ENCODE data around the gene NPIPB8.

NPIPB8 gene

DNA sequence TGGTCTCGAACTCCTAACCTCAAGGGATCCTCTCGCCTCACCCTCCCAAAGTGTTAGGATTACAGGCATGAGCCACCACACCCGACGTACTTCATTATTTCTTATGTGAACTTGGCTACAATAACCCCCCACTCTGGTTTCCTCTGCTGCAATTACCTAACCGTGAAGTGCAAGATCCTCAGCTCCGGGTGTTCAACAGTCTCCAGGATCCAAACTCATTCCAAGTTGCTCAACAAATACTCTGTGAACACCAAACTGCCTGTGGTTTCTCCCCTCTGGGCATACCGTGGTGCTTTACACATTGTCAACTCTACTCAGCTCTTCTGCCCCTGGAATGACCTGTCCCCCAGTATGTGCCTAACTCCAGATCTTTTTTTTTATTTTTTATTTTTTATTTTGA is 21.2 kb upstream of the NPIPB8 start:
- H3K4me3 ChIP-seq (ENCODE audit: low read depth, low read length): no peak overlapping the region
- H3K4me1 ChIP-seq (ENCODE audit: control insufficient read depth, insufficient read depth, low read length): no peaks in the 10 kb centered on the region
- no peak overlapping the region for H3K27ac ChIP-seq (ENCODE audit: extremely low read depth, low read depth, low read length)
- TF ChIP-seq ZNF660 (tag by site-specific recombination; IDR thresholded peaks at IDR 0.05): no peak
- TF ChIP-seq ZBTB21 (tag by site-specific recombination; IDR thresholded peaks at IDR 0.05): no peak
- no peak for TF ChIP-seq ZNF248 (tag by site-specific recombination; IDR thresholded peaks at IDR 0.05)
- no peak for TF ChIP-seq FEZF1 (tag by site-specific recombination; IDR thresholded peaks at IDR 0.05)
- no peak for TF ChIP-seq ZNF37A (tag by site-specific recombination; IDR thresholded peaks at IDR 0.05)
- TF ChIP-seq, protein P1, sequence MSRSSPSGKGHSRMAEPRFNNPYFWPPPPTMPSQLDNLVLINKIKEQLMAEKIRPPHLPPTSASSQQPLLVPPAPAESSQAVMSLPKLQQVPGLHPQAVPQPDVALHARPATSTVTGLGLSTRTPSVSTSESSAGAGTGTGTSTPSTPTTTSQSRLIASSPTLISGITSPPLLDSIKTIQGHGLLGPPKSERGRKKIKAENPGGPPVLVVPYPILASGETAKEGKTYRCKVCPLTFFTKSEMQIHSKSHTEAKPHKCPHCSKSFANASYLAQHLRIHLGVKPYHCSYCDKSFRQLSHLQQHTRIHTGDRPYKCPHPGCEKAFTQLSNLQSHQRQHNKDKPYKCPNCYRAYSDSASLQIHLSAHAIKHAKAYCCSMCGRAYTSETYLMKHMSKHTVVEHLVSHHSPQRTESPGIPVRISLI (tag by site-specific recombination; IDR thresholded peaks at IDR 0.05): no peak
- TF ChIP-seq IKZF3 (tag by site-specific recombination; IDR thresholded peaks at IDR 0.05): no peak
- TF ChIP-seq SP7 (tag by site-specific recombination; IDR thresholded peaks at IDR 0.05): no peak
- TF ChIP-seq ZNF701 (tag by site-specific recombination; IDR thresholded peaks at IDR 0.05): no peak
- TF ChIP-seq ZNF600 (tag by site-specific recombination; IDR thresholded peaks at IDR 0.05): no peak
- TF ChIP-seq ZNF560 (tag by site-specific recombination; IDR thresholded peaks at IDR 0.05; ENCODE audit: borderline replicate concordance): no peak
- TF ChIP-seq, protein P2, sequence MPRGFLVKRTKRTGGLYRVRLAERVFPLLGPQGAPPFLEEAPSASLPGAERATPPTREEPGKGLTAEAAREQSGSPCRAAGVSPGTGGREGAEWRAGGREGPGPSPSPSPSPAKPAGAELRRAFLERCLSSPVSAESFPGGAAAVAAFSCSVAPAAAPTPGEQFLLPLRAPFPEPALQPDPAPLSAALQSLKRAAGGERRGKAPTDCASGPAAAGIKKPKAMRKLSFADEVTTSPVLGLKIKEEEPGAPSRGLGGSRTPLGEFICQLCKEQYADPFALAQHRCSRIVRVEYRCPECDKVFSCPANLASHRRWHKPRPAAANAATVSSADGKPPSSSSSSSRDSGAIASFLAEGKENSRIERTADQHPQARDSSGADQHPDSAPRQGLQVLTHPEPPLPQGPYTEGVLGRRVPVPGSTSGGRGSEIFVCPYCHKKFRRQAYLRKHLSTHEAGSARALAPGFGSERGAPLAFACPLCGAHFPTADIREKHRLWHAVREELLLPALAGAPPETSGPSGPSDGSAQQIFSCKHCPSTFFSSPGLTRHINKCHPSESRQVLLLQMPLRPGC (tag by site-specific recombination; IDR thresholded peaks at IDR 0.05): no peak
- no peak for TF ChIP-seq TRIM28 (IDR thresholded peaks at IDR 0.05; ENCODE audit: borderline replicate concordance, low read length)
- TF ChIP-seq ZNF501 (tag by site-specific recombination; IDR thresholded peaks at IDR 0.05): no peak
- no peak for TF ChIP-seq ZNF174 (tag by site-specific recombination; IDR thresholded peaks at IDR 0.05)
- no peak for TF ChIP-seq ZNF423 (tag by site-specific recombination; IDR thresholded peaks at IDR 0.05)
- TF ChIP-seq, protein P3, sequence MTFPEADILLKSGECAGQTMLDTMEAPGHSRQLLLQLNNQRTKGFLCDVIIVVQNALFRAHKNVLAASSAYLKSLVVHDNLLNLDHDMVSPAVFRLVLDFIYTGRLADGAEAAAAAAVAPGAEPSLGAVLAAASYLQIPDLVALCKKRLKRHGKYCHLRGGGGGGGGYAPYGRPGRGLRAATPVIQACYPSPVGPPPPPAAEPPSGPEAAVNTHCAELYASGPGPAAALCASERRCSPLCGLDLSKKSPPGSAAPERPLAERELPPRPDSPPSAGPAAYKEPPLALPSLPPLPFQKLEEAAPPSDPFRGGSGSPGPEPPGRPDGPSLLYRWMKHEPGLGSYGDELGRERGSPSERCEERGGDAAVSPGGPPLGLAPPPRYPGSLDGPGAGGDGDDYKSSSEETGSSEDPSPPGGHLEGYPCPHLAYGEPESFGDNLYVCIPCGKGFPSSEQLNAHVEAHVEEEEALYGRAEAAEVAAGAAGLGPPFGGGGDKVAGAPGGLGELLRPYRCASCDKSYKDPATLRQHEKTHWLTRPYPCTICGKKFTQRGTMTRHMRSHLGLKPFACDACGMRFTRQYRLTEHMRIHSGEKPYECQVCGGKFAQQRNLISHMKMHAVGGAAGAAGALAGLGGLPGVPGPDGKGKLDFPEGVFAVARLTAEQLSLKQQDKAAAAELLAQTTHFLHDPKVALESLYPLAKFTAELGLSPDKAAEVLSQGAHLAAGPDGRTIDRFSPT (tag by site-specific recombination; IDR thresholded peaks at IDR 0.05): no peak
- TF ChIP-seq OVOL3 (tag by site-specific recombination; IDR thresholded peaks at IDR 0.05): no peak
- TF ChIP-seq ZNF324 (tag by site-specific recombination; IDR thresholded peaks at IDR 0.05): no peak
- no peaks in the 10 kb centered on the region for H3K36me3 ChIP-seq (ENCODE audit: control insufficient read depth in 2 of 2, insufficient read depth in 1 of 2, low read length in 2 of 2)
- CTCF ChIA-PET: interaction anchor here (0.6 to 1.6 kb wide), 7 partner anchors 23 to 306 kb away, joined by 3 to 7 read pairs (median 4); no protein-coding TSS in a partner anchor
- no peaks in the 10 kb centered on the region for H3K9me3 ChIP-seq (ENCODE audit: control insufficient read depth, insufficient read depth, low read depth, low read length)
- POLR2A ChIA-PET: no interaction called here

DNA sequence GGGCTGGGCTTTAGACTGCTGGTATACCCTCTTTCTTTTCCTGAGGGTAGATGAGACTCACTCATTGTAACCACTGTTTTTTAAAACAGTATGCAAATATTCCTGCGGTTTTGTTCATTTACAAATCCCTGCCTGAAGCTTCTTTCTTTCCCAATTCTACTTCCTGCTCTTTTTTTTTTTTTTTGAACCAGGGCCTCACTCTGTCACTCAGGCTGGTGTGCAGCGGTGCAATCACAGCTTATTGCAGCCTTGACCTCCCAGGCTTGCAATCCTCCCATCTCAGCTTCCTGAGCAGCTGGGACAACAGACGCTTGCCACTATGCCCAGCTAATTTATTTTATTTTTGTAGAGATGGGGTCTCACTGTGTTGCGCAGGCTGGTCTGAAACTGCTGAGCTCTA is 20.0 kb upstream of the NPIPB8 start:
- no peaks in the 10 kb centered on the region for H3K4me1 ChIP-seq (ENCODE audit: control insufficient read depth, insufficient read depth, low read length)
- H3K4me3 ChIP-seq (ENCODE audit: low read depth, low read length): no peak overlapping the region
- ChIA-PET POLR2A (no interaction called here), CTCF (interaction anchor here (0.9 kb wide), 1 partner anchor 327 kb away, joined by 3 read pairs; no protein-coding TSS in a partner anchor)
- no peak overlapping the region for H3K27ac ChIP-seq (ENCODE audit: extremely low read depth, low read depth, low read length)
- no peaks in the 10 kb centered on the region for H3K9me3 ChIP-seq (ENCODE audit: control insufficient read depth, insufficient read depth, low read depth, low read length)
- H3K36me3 ChIP-seq (ENCODE audit: control insufficient read depth in 2 of 2, insufficient read depth in 1 of 2, low read length in 2 of 2): no peaks in the 10 kb centered on the region
- TF ChIP-seq ZNF10 (tag by site-specific recombination; IDR thresholded peaks at IDR 0.05) (no peak), PRDM6 (tag by site-specific recombination; IDR thresholded peaks at IDR 0.05) (no peak), ZSCAN5A (tag by site-specific recombination; IDR thresholded peaks at IDR 0.05) (no peak), ZNF423 (tag by site-specific recombination; IDR thresholded peaks at IDR 0.05) (no peak), KLF7 (tag by site-specific recombination; IDR thresholded peaks at IDR 0.05; ENCODE audit: borderline replicate concordance) (no peak), TRIM28 (IDR thresholded peaks at IDR 0.05; ENCODE audit: borderline replicate concordance, low read length) (no peak), ZSCAN23 (tag by site-specific recombination; IDR thresholded peaks at IDR 0.05) (no peak), ZNF555 (tag by site-specific recombination; conservative IDR thresholded peaks at IDR 0.05) (no peak), ZNF214 (tag by site-specific recombination; IDR thresholded peaks at IDR 0.05; ENCODE audit: borderline replicate concordance) (no peak), ZNF639 (tag by site-specific recombination; IDR thresholded peaks at IDR 0.05) (no peak)
